GM18499 (cell line): ENCODE results near the gene LEFTY1.
"Not testable (repeated sequence)": the region's sequence is repeated elsewhere in the genome, so short reads cannot be mapped to it uniquely, and the experiment has no call there.

Source experiments
- ATAC-seq: cut with Tn5 transposase; IDR thresholded peaks from one replicate; pipeline ENCODE4 v1.9.1; 2021; ENCODE audit warnings: moderate number of reproducible peaks; ENCODE audit not compliant: insufficient read depth, unreplicated experiment

The LEFTY1 gene

DNA sequence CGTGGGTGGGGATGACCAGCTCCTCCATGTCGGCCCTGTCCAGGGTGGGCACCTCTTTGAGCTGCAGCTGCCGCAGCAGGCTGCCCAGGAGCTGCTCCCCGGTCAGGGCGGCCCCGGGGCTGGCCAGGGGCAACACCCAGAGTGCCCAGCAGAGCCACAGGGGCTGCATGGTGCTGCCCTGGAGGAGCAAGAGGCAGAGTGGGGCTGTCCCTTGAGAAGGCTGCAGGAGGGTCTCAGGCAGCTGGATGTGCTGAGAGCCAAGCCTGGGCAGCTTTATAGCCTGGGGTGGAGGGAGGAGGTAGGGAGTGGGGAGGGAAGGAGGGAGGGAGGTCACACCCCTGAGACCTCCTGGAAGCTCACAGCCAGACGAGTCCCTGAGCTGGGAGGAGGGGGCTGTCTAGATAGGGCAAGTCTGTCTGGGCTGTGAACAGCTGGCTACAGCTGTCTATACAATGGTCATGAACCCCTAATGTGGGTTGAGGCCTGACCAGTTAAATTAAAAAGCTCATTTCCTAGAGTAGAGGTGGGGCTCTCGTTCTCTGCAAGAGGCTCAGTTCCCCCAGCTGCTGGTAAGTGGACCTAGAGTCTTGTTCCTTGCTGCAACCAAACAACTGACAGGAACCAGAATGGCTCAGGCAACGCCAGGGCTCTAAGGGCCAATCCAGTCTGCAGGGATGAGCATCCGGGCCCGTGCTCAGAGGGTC lies at the start of gene LEFTY1:
TSS of gene LEFTY1 (minus strand) at position 249 of the 704 bp plus-strand sequence. CDS start at position 169, 80 bp downstream.
- no peak for ATAC-seq

GRCh38 chr1:225937048-225937968 lies 48.4 kb upstream of the LEFTY1 start:
- ATAC-seq: no peak

DNA sequence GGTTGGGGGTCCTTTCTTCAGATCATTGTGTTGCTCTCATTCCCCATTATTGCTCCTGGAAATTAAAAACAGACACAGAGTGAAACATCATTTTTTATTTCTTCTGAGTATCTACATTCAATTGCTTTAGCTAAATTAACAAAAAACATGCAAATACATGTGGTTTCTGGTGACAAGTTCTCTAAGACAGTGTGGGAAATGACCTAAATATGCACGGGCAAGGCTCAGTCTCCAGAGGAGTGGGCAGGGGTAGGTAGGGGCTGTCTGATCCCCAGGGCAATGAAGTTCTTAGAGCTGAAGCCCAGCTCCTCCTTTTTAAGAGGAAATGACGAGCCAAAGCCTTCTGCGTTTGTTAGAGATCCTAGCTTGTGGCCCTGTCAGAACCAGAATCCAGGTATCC lies 47.6 kb upstream of the LEFTY1 start:
- ATAC-seq: no peak

DNA sequence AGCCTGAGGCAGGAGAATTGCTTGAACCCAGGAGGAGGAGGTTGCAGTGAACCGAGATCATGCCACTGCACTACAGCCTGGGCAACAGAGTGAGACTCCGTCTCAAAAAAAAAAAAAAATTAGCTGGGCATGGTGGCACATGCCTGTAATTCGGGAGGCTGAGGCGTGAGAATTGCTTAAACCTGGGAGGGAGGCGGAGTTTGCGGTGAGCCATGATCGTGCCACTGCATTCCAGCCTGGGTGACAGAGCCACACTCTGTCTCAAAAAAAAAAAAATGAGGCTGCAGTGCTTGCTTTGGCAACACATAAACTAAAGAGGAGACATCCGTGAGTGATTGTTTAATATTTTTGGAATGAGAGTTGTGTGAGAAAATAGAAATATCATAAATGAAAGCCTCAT lies 47.1 kb upstream of the LEFTY1 start:
- ATAC-seq: not testable (repeated sequence)

DNA sequence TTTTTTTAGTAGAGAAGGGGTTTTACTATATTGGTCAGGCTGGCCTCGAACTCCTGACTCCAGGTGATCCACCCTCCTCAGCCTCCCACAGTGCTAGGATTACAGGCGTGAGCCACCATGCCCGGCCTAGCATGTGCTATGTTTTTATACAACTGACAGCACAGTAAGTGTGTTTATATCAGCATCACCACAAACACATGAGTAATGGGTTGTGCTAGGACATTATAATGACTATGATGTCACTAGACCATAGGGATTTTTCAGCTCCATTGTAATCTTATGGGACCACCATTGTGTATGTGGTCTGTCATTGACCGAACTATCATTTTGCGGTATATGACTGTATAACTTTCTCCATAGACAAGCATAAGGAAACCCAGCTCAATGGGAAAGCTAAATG lies 45.8 kb upstream of the LEFTY1 start:
- ATAC-seq: no peak

GRCh38 chr1:225933072-225933471 lies 44.1 kb upstream of the LEFTY1 start:
- ATAC-seq: no peak

DNA sequence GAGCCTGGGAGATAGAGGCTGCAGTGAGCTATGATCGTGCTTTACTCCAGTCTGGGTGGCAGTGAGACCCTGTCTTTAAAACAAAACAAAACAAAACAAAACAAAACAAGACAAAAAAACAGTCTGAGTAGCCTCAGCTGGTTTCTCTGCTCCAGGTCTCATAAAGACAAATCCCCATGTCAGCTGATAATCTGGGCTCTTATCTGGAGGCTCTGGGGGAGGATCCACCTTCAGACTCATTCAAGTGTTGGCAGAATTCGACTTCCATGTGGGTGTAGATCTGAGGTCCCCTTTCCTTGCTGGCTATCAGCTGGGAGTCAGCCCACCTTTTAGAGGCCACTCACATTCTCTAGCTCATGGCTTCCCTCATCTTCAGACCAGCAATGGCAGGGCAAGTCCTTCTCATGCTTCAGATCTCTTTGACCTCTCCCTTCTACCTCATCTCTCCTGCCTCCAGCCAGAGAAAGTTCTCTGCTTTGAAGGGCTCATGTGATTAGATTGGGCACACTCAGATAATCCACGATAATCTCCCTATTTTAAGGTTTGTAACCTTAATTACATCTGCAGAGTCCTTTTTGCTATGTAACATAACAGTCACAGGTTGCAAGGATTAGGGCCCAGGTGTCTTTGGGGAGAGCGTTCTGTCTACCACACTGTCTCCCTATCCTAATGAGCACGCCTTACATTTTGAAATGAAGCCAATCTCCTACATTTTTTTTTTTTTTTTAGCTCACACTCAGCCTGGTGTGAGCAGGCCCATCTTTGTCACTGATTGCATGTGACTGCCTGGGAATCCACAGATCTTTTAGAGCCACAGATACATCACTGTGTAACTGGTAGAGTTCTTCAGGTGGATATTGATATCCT lies 42.6 kb upstream of the LEFTY1 start:
- ATAC-seq: no peak

DNA sequence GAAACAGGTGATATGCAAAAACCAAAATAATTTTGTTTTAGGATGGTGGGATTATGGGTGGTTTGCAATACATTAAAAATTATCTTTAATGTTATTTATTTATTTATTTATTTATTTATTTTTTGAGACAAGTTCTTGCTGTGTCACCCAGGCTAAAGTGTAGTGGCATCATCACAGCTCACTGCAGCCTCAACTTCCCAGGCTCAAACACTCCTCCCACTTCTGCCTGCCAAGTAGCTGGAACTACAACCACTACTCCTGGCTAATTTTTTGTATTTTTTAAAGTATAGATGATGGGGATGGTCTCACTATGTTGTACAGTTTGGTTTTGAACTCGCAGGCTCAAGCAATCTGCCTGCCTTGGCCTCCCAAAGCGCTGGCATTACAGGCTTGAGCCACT lies 41.6 kb upstream of the LEFTY1 start:
- no peak for ATAC-seq

- ATAC-seq: not testable (repeated sequence)
Measured at GRCh38 chr1:225929462-225929861, 40.5 kb upstream of the LEFTY1 start.

DNA sequence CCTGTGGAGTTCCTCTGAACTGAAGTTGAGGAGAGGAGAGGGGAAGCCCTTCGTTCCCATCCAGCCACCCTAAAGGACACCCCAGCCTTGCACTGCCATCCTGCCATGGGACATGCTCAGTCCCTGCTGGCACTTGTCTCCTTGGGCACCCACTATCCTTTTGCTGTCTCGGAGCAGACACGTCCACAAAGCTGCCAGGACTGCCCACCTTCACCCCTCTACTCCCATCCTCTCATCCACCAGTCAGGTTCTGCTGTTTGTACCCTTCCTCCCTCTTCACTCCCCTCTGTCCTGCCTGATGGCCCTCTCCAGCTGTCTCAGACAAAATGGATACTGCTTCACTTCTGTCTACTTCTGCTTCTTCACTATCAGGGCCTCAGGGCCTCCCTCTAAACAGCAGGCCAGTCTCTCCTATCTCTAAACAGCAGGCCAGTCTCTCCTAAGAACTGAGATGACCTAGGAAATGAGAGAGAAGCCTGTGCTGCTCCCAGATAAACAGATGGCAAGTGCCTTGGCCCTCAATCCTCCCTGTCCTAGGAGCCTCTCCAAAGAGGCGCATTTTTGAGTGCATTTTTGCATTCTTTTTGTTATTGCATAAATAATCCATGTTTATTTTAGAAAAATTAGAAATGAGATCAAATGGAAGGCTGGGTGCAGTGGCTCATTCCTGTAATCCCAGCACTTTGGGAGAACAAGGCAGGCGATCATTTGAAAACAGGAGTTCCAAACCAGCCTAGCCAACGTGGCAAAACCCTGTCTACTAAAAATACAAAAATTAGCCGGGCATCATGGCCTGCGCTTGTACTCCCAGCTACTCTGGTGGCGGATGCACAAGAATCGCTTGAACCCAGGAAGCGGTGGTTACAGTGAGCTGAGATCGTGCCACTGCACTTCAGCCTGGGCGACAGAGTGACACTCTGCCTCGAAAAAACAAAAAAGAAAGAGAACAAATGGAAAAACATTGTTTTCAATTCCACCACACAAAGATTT lies 39.5 kb upstream of the LEFTY1 start:
- ATAC-seq: no peak

DNA sequence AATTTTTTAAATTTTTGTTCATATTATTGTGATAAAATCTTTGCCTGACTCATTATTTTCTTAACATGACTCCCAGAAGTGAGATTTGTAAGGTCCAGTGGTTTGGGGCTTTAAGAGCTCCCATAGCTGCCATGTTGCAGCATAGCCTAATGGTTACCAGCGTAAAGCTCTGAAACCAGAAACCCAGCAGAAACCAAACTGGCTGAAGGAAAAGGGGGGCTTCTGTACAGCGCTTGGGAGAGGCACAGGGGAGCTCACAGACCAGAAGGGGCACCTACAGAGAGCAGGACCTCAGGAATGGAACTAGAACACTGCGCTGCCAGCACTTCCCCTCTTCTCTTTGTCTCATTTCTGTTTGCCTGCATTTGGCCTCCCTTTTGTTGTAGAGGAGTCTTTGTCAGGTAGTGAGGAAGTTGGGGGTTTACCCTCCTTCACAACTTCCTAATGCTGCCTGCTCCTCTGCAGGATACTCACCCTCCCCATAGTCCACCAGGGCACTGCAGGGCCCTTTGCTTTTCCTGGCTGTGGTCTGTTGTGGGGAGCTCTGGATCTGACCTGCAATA lies 37.7 kb upstream of the LEFTY1 start:
- no peak for ATAC-seq

DNA sequence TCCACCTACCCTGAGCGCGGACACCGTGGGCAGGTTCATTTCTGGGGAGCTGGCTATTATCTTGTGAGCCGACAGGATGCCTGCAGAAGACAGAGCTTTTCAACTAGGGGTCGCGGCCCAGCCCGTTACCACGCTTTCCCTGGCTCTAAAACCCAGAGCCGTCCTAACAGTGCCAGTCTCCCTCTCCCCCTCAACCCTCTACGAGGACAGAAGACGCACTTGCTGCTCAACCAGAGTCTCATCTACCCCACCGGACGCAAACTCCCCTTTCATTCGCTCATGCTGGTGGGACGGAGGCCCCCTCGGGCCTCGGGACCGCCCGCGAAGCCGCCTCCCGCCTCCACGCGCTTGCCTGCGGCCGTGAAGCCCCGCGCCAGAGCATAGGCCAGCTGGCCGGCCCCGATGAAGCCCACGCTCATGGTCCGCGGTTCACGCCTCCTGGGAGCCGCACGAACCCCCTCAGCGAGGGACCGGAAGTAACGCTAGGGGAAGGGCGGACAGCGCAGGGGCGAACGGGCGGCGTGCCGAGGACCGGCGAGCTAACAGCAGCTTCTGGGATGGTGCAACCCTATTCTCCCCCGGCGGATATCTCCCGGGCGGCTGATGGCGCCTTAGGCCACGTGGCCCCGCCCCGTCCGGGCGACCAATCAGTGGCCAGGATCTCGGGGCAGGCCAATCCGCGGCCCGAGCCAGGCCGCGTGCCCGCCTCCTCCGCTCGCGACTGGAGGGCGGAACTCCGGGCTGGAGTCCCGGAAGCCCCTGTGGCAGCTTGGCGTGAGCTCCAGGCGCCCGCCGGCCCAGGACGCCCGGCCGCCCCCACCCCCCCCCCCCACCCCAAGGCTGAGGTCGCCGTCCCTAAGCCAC lies 35.0 kb upstream of the LEFTY1 start, which contains the start of gene PYCR2:
TSS of gene PYCR2 (minus strand) at position 559 of the 864 bp plus-strand sequence. CDS start at position 419, 140 bp downstream.
- ATAC-seq: peak; percentile 92

DNA sequence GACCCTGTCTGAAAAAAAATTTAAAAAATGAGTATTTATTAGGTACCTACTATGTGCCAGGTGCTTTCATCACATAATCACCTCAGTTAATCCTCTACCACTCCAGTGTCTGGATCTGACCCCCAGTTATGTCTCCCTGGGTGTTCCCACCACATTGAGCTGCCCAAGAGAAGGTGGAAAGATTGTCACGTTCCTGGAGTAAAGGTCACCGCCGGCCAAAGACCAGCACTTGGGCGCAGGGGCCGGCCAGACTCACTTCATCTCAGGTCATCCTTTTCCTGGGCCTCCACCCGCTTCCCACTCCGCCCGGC lies 34.4 kb upstream of the LEFTY1 start:
- no peak for ATAC-seq

DNA sequence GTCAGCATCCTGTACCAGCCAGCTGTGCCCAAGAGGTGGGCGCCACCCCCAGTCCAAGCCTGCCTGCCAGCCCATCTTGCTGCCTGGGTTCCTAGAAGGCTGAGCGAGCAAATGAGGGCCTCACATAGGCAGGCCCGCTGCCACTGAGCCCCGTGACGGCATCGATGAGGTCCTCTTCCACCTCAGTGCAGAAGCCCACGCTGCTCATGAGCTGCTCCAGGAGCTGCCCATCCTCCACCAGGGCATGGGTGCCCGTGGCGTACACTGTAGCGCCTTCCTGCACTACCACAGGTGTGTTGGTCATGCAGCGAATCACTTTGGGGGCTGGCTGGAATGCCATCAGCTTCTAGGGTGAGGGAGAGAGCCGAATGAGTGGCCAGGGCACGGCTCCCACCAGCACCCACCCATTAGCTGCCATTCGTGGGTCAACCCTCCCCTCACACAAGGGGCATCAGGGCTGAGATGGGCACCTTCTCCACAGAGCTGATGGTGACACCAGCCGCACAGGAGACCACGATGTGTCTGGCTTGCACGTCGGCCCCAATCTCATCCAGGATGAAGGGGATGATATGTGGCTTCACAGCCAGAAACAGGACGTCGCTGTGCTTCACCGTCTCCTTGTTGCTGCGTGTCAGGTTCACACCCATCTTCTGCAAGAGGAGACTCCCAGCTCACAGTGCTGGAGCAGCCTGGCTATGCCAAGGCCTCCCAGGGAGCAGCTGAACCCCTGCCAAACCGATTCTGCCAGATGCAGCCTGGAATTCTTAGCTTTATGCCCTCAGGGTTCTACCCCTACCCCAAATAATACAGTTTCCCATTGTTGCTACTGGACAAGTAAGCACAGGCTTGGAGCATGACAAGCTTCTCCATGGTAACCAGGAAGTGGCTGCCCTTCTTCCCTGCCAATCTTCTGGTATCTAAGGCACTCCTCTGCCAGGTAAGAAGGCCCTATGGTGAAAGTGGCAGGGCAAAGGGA lies 33.1 kb upstream of the LEFTY1 start:
- no peak for ATAC-seq

- no peak for ATAC-seq
Measured at GRCh38 chr1:225919906-225920305, 31.0 kb upstream of the LEFTY1 start.

DNA sequence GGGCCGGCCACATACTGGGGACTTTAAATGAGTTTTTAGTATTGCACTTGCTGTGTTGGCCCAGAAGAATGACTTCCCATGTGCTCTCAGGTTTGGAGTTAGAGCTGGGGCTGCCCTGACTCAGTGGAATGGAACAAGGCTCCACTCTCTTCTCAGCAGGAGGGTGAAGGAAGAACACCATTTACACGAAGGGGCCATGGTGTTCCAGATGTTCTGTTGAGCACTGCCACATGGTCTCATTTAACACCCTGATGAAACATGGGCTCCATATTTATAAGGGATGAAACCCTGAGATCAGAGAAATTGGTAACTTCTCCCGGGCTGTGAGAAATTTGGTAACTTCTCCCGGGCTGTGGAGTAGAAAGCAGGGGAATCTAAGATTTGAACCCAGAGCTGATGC lies 29.3 kb upstream of the LEFTY1 start:
- ATAC-seq: no peak

GRCh38 chr1:225917536-225917935 lies 28.6 kb upstream of the LEFTY1 start:
- no peak for ATAC-seq
